Stimulated activated CD4-positive, alpha-beta T cell treated with anti-CD3 and anti-CD28 coated beads, Interleukin-12 subunit alpha, Interleukin-12 subunit beta, amount 100 ng/mL, for 4 hours (primary cell): ENCODE data around the gene FKBP11.
A peak's percentile ranks its signal among the peaks of the same experiment; 100 is the strongest.
"Not testable (repeated sequence)": the region's sequence is repeated elsewhere in the genome, so short reads cannot be mapped to it uniquely, and the experiment has no call there.

ENCODE experiments used
- DNase-seq: peaks from one replicate; pipeline ENCODE4 v3.0.0-alpha.2; 2020

The FKBP11 gene

DNA sequence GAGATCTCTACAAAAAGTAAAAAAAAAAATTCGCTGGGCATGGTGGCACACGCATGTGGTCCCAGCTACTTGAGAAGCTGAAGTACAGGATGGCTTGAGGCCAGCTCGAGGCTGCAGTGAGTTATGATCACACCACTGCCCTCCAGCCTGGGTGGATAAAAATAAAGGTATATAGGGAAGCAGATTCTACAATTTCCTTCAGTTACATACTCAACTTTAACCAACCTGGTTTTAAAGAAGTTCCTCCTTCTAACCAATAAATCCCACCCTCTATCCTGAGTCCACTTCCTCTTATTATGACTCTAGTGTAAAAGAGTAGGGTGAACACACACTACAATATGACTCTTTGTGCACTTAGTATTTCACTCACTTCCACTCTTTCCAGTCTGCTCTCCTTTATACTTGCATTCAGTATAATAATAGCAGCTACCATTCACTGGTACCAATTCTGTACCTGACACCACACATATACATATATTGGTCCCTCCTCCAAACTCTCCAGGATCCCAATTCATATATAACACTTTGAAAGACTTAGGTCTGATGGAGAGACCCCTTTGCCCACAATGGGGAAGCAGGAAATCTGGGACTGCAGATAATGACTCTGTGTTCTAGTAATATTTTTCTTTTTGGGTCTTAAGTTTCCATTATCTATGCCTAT, 29.7 kb upstream of the FKBP11 start:
- DNase-seq = no peak

DNA sequence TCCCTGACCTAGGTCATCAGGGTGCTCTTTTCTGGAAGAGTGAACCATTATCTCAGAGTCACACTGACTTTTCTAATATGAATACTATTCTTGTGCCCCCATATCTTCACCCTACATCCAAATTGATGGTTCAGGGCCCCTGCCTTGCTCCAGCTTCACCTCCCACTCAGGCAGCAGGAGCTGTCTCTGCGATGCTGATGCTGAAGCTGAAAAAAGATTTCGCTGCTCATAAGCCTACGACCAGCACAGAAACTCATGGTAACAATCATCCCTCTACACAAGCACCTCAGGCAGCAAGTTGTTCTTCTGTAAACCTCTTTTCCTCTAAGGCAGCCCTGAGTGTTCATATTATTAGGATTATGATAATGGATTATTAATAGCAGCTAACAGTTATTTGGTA, 28.8 kb upstream of the FKBP11 start:
- DNase-seq = no peak

DNA sequence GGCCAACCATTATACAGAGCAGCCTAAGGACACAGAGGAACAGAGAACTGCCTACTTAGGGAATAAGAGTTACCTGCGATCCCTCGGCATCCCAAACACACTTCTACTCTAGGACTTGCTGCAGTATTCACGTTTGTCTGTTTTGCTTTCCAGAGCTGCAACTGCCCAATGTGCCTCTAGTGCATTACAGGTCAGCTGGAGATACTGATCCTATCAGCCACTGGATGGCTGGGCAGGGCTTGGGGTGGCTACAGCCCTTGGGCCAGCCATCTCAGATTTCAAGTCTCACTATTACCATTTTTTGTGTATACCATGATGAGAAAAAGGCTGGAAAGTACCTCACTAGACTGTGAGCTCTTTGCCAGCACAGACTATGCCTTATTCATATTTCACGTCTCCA, 27.4 kb upstream of the FKBP11 start:
- DNase-seq = no peak

DNA sequence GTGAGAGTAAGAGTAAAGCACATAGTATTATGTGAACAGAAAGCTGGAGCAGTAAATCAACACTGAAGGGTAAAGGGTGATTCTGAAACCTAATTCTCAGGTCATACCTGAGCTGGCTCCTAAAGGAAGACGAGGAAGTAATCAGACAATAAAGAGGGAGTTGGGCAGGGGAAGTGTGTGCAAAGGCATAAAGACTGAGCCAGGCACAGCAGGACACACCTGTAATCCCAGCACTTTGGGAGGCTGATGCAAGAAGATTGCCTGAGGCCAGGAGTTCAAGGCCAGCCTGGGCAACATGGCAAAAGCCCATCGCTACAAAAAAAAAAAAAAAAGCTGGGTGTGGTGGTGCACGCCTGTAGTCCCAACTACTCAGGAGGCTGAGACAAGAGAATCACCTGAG, 22.4 kb upstream of the FKBP11 start:
- no peak for DNase-seq

DNA sequence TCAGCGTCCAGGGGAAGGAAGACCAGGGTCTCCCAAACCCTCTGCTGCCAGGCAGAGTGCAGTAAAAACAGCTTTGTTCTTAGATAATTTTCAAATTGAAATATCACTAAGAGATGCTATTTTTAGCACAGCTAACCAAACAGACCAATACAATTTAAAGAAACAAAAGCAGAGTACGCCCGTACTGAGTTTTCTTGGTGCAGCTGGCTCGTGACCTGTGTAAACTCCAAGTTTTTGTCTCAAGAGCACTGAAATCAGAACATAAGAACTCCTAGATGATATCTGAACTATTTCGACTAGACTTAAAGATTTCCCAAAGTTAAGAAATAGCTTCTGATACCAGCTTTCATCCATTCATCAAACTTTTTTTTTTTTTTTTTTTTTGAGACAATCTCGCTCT, 21.7 kb upstream of the FKBP11 start:
- no peak for DNase-seq

DNA sequence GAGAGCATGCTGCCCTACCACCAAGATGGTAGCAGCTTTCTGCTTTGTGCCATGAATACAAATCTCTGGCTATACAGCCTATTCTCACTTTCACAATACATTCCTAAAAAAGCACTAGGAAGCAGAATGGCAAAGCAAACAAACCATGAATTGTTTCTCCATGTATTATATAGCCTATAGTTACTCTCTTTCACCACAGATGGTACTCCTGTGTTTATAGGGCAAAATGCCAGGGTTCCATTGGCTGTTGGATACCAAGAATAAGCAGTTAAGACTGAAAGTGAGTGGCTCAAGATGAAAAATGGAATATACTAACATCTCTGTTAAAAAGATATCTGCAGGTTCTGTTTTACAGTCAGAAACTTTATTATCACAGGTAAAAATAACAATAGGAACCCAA, 20.9 kb upstream of the FKBP11 start:
- DNase-seq = no peak

DNA sequence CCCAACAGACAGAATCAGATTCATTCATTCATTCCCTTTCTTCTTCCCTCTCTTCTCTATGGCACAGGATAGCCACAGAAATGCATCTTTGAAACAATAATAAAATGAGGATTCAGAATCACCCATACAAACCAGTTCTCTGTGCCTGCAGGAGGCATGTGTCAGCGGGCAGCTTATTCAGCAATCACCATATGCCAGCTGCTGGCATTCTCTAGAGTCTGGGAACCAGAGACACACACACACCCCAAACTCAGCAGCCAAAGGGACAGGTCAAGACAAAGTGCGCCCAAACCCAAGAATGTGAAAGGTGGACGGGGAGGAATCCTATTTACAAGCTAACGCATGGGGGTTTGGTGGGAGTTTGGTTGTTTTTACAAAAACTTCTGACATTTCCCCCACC, 17.9 kb upstream of the FKBP11 start:
- no peak for DNase-seq

DNA sequence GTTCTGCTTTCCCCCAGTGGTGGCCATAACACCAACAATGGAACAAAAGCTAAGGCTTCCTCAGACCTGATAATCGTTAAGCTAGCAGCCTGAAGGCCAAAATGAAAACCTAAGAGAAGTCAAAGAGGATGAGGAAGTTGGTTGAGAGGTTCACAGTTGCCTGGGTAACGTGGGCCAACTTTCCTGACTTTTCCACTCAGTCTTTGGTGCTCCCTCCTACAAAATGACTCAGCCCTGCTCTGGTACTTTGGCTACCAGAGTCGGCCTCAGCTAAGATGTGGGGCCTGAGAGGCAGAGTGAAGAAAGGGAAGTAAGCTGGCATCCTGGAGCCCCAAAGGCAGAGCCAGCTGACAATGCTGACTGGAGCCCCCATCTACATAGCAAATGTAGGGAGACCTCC, 14.9 kb upstream of the FKBP11 start:
- DNase-seq = no peak

DNA sequence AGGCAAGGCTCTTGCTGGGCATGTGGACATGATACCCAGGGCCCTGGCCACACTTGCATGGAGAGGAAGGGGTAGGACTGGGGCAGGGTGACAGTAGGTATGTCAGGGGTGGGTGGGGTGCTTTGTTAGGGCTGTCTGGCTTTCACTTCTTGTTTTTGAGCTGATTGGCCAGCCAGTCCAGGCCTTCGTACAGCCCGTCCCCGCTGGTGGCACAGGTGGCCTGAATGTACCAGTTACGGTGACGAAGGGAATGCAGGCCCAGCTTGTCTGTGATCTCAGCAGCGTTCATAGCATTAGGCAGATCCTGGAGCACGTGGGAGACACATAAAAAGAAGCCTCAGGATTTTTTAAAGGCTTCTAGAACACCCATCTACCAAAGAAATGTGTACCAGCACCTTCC, 13.5 kb upstream of the FKBP11 start:
- DNase-seq = no peak

DNA sequence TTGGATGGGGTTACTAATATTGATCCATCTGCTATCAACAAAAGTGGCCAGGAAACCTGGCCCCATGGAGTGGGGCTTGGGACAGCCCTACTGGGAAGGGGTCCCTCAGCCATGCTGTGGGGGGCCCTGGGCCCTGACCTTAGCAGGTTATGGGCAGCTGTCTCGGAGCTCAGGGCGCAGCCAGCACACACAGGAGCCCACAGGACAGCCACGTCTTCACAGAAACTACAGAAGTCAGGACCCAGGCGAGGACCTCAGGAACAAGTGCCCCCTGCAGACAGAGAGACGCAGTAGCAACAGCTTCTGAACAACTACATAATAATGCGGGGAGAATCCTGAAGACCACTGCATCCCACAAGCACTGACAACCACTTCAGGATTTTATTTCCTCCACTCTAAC, 11.9 kb upstream of the FKBP11 start:
- no peak for DNase-seq

DNA sequence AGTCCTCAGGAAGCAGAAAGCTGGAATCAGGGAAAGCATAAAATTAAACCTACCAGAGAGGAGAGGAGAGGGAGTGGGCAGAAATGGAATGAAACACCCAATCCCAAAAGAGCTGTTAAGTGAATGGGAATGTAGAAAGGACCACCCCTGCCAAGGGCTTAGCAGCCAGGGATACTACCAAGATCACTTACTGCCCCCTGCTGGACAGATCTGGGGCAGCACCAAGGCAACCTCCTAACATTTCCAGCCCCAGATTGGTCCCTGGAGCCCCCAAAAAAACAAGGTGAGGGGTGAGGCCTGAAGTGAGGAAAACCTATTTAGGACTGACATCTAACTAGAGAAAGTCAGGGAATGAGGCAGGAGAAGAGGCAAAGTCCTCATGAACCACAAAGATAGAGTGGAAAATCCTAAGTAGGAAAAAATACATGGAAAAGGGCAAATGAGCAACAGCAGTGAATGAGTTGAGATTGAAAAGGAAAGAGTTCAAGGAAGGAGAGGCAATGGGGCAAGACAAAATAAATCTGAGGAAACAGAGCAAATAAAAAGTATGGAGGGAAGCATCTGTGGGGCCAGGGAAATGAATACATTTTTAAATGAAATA, 11.2 kb upstream of the FKBP11 start:
- peak; percentile 82 for DNase-seq

DNA sequence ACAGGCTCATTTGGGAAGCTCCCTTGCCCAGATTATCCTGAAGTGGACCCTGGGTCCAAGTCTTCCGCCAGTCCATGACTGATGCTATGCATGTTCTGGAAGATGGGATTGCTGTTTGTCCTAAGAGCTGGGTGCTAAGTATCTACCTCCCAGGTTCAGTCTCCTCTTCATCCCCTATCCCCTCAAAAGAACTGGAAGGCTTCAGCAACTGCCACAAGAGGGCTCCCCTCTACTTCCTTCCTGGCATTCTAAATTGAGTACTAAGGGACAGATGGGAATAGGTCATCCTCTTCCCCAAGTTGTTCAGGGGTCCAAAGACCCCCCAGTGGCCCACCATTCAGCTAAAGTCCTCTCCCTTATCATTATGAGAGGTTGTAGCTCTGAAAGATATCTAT, 9.0 kb upstream of the FKBP11 start:
- no peak for DNase-seq

DNA sequence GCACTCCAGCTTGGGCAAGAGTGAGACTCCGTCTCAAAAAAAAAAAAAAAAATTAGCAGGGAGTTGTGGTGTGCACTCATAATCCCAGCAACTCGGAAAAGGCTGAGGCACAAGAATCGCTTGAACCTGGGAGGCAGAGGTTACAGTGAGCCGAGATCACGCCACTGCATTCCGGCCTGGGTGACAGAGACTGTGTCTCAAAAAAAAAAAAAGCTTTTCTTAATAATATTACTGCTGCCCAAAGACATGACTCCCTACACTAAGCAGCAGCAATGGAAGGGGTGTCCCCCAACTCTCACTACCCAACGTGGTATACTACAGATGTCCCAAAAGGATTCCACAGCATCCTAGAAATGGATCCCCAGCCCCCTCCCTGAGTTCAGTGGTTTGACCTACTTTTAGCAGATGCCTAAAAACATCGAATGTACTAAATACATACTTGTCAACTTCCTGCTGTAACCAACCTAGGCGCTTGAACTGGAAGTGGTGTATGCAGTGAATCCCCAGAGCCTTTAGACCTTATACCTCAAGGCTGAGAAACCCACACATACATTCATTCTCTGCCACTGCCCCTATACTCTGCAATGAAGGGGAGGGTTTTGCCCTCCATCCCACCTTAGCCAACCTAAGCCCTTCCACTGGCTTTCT, 8.5 kb upstream of the FKBP11 start:
- DNase-seq = no peak

DNA sequence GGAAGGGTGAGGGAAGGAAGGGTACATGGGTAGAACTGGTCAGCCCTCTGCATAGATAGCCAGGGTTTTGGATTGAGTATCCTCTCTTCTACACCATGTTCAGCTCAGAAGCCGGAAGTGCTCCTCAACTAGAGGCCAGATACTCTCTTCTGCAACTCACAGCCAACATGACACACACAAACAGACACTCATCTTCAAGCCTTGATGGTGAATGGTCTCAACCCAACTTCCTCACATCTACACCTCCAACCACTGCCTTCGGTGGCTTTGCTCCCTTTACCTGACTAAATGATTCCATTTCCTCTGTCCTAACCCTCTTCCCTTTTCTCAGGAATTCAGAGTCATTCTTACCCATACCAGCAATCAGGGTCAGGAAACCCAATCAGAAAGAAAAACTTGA, 7.6 kb upstream of the FKBP11 start:
- DNase-seq = no peak

DNA sequence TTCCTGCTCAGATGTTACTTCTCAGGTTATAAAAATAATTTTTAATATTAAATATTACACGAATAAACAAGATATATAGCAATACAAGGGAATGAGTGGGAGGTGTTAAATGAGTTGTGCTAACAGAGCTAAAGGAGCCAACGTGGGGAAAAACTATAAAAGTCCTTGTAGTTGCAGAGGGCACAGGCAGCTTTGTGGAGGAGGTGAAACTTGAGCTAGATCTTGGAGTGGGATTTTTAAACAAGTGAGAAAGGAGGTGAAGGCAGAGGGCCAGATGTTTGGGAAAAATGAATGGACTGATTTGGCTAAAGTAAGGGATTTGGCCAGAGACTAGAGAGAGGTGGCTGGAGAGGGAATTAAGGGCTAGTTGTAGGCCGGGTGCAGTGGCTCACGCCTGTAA, 5.2 kb upstream of the FKBP11 start:
- DNase-seq = no peak

DNA sequence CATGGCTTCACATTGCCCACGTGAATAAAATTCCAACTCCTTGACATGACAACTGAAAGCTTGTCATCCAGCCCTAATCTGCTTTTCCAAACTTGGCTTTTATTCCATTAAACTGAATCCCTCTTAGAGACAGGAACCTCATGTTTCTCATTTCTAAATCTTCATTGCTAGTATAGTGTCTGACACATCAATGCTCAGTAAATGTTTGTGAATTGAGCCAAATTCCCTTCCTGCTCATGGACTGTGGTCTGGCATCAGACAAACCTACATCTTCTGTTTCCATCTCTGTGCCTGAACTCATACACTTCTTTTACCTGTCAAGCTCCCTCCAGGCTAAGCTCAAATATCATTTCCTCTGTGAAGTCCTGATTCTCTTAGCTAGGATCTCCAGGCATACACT, 4.3 kb upstream of the FKBP11 start:
- no peak for DNase-seq

DNA sequence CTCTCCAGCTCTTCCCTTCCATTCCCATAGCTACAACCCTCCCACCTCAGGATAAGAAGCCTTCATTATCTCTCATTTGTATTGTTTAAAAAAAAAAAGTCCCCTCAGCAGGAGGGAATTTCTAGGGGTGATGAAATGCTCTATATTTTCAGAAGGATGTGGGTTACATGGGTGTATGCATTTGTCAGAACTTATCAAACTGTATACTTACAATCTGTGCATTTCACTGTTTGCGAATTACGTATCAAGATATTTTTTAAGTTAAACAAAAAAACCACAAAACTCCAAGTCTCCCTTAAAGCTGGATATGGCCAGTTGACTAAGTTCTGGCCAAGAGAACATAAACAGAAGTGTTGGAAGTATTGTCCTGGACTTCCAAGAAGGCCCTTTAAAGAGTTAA, 2.0 kb upstream of the FKBP11 start:
- DNase-seq = no peak

DNA sequence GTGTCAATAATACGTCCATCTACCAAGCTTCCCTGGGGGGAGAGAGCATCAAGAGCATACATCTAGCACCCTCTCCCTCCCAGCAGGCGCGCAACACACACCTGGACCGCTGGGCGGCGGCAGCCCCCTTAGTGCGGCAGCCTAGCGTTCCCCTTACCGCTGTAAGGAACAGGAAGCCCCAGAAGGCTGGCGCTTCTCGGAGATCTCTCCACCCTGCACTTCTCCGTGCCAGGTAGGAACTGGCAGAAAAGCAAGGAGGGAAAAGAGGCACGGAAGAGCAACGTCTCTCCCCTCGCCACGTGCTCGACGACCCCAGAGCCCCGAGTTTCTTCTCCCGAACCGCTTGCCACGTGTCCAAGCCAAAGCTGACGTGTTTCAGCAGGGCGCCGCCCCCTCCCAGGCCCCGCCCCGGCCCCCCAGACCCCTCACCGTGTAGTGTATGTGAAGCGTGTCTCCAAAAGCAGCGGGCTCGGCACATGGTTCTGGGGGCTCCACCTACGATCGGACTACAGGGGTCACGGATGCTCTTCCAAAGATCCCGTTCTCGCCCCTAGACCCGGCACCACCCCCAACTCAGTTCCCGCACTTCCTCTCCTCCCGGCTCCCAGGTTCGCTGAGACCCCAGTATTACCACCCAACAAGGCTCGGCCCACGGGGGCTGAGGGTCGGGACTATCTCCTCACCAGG, 532 bp downstream of the FKBP11 start:
- DNase-seq = peak; percentile 68

DNA sequence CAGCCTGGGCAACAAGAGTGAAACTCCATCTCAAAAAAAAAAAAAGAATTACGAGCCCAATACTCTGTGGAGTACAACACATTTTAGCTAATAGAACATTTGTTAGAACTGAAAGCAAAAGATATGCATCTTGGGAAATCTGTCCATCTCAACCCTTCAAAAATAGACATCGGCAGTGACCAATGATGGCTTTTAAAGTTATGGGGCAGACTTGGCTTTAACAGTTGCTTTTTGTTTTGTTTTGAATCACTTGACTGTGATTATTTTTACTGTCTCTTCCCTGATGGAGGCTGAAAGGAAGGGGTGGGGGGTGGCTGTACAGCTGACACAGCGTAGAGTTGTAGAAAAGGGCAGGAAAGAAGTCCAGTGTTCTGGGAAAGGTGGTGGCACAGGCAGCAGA, 2.2 kb downstream of the FKBP11 start:
- DNase-seq = no peak

DNA sequence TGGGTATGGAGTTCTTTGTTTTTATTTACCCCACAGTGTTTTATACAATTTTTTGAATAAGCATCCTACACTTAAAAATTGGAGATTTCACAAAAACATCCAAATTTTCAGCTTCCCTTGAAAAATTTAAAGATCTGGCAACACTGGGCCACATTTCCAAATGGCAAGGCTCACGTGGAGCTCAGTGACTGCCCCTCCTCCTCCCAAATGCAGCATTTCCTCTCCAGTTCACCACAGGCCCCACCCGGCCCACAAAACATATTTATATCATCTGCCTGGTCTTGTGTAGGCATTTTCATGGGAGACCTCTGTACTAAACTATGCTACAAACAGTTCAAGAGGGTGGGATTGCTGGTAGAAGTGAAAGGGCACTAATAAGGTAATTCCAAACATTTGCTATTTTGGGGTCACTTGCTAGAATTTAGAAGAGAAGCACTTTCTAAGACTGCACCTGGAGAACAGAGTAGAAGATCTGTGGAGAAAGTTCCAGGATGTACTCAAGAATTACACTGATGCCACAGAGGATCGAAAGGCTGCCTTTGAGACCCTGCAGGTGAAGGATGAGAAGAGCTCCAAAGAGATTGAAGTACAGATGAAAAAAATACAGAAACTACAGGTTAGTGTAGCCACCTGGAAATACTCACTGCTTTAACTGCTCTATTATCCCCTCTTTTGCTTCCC, 7.3 kb downstream of the FKBP11 start:
- peak; percentile 22 for DNase-seq

DNA sequence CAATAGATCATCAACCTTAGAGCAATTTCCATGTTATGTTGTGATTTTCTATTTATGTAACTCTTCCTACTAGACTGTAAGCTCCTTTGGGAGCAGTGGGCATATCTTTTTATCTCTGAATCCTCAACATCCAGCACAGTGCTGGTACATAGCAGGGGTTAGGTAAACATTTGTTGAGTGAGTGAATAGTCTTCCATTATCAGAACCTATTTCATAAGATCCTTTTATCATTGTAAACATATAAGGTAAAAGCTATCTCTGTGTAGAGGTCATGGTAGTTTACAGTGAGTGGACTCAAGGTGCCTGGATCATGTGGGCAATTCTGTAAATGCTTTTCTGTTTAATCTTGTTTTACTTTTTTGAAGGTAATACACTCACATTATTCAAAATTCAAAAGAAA, 15.1 kb downstream of the FKBP11 start:
- no peak for DNase-seq

DNA sequence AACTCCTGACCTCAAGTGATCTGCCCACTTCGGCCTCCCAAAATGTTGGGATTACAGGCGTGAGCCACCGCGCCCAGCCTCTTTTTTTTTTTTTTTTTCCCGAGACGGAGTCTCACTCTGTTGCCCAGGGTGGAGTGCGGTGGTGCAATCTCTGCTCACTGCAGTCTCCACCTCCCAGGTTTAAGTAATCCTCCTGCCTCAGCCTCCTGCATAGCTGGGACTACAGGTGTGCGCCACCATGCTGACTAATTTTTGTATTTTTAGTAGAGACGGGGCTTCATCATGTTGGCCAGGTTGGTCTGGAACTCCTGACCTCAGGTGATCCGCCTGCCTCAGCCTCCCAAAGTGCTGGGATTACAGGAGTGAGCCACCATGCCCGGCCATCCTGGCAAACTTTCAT, 15.6 kb downstream of the FKBP11 start:
- not testable (repeated sequence) for DNase-seq

DNA sequence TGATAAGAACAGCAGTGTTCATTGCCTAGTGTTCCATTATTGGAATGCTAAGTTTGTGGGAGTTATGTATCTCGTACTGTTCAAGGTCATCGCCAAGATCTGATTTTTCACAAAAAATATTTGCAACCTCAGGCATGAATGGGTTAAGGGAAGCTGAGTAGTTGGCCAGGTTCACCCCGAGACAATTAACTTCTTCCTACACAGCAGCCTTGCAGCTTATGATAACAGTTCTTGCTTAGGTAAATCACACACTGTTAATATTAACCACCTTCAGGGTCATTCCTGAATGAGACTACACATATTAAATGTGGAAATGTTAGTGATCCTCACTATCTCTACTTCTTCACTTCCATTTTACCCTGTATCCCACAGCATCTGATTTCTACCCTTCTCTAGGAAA, 18.0 kb downstream of the FKBP11 start:
- no peak for DNase-seq

DNA sequence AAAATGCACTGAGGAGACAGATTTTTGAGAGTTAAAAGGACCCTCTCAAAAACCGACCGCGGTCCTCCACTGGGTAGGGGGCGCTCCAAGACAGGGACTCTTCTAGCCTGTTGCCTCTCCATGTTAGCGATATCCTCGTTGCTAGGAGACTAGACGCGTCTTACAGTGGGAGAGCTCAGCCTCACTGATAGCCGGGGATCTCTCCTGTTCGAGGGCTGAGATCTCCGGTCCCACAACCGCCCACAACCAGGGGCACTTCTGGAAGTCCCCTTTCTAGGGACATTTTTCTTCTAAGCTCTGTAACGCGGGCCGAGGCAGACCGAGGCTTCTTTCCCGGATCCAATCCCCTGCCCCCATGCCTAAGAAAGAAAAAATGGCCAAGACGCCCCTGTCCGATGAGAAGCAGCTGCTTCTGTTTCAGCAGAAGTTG, 21.3 kb downstream of the FKBP11 start:
- peak; percentile 78 for DNase-seq
